Neural cell (in vitro differentiated cells): ENCODE results near the gene SLC25A21.

Source experiments
- EP300 ChIP-seq: fragments of 450-650 bp; conservative IDR thresholded peaks from 2 replicates; pipeline ENCODE4 v1.6.1; 2014; ENCODE audit warnings: antibody characterized with exemption, mild to moderate bottlenecking, moderate library complexity; ENCODE audit not compliant: poor library complexity, severe bottlenecking
- MXI1 ChIP-seq: fragments of 450-650 bp; conservative IDR thresholded peaks from 2 replicates; pipeline ENCODE4 v1.6.1; 2014; ENCODE audit warnings: antibody characterized with exemption, mild to moderate bottlenecking; ENCODE audit not compliant: poor library complexity, severe bottlenecking
- POLR2AphosphoS5 ChIP-seq: IDR thresholded peaks from 2 replicates; pipeline ENCODE4 v1.6.1; 2012
- RAD21 ChIP-seq: fragments of 450-650 bp; conservative IDR thresholded peaks from 2 replicates; pipeline ENCODE4 v1.6.1; 2014; ENCODE audit warnings: antibody characterized with exemption, mild to moderate bottlenecking, moderate library complexity
- REST ChIP-seq: IDR thresholded peaks from 2 replicates; pipeline ENCODE4 v1.6.1; 2012; ENCODE audit warnings: borderline replicate concordance
- SMC3 ChIP-seq: fragments of 450-650 bp; conservative IDR thresholded peaks from 2 replicates; pipeline ENCODE4 v1.6.1; 2014; ENCODE audit warnings: antibody characterized with exemption, mild to moderate bottlenecking, moderate library complexity; ENCODE audit not compliant: poor library complexity
- TAF1 ChIP-seq: IDR thresholded peaks from 2 replicates; pipeline ENCODE4 v1.6.1; 2012; ENCODE audit warnings: low read depth
- TF ChIP-seq, protein P1 (sequence below): fragments of 450-650 bp; IDR thresholded peaks from 2 replicates; pipeline ENCODE4 v1.5.1; 2014; ENCODE audit warnings: antibody characterized with exemption, mild to moderate bottlenecking, moderate library complexity; ENCODE audit not compliant: poor library complexity, severe bottlenecking

- TF ChIP-seq, protein P1, sequence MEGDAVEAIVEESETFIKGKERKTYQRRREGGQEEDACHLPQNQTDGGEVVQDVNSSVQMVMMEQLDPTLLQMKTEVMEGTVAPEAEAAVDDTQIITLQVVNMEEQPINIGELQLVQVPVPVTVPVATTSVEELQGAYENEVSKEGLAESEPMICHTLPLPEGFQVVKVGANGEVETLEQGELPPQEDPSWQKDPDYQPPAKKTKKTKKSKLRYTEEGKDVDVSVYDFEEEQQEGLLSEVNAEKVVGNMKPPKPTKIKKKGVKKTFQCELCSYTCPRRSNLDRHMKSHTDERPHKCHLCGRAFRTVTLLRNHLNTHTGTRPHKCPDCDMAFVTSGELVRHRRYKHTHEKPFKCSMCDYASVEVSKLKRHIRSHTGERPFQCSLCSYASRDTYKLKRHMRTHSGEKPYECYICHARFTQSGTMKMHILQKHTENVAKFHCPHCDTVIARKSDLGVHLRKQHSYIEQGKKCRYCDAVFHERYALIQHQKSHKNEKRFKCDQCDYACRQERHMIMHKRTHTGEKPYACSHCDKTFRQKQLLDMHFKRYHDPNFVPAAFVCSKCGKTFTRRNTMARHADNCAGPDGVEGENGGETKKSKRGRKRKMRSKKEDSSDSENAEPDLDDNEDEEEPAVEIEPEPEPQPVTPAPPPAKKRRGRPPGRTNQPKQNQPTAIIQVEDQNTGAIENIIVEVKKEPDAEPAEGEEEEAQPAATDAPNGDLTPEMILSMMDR: no peak
- no peak for TF ChIP-seq POLR2AphosphoS5
- no peak for TF ChIP-seq RAD21
- TF ChIP-seq MXI1: no peak
- TF ChIP-seq EP300: no peak
- TF ChIP-seq SMC3: no peak
- TF ChIP-seq TAF1: no peak
- TF ChIP-seq REST: no peak
Observed at GRCh38 chr14:36915081-36915480, 257.3 kb downstream of the SLC25A21 start.
